K562 (cell line): ENCODE measurements around the gene CCSER2.

Source experiments
- CEBPB ChIP-seq: fragments of 450-650 bp; IDR thresholded peaks from 2 replicates; pipeline ENCODE4 v1.6.1; 2016; ENCODE audit warnings: missing genetic modification characterization, missing compliant biosample characterization
- FOXA1 ChIP-seq: fragments of 450-650 bp; IDR thresholded peaks from 2 replicates; pipeline ENCODE4 v1.6.1; 2016; ENCODE audit warnings: mild to moderate bottlenecking, borderline replicate concordance
- TF ChIP-seq, protein P1 (sequence below): fragments of 450-650 bp; IDR thresholded peaks from 2 replicates; pipeline ENCODE4 v1.6.1; 2016; ENCODE audit warnings: antibody characterized with exemption
- TF ChIP-seq, protein P2 (sequence below), 3 experiments: IDR thresholded peaks in 2 of 3; conservative IDR thresholded peaks in 1 of 3; 2 replicates each; pipeline ENCODE4 v1.5.1; 2011 to 2012; ENCODE audit warnings: low read length in 3 of 3, mild to moderate bottlenecking in 3 of 3, control low read depth in 2 of 3, improper control_type of control experiment in 1 of 3, inconsistent platforms in 1 of 3, low read depth in 1 of 3, mixed read lengths in 1 of 3, moderate library complexity in 1 of 3; ENCODE audit not compliant: insufficient read depth in 2 of 3

DNA sequence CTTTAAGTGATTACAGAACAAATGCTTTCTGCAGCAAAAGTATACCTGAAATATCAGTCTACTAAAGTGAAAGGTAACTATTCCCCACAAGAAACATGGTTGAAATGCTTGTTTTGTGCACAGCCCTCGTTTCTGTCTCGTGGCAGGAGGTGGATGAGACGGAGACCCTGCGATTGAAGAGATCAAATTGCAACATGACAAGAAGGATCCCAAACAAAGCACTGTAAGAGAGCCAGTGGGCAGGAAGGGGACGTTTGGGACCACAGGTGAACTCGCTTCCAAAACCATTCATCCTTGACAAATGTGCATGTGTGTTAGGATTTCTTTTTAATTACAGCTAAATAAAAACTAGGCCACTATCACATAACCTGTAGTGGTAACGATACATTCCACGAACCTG lies 192.6 kb downstream of the CCSER2 start:
- TF ChIP-seq FOXA1: no peak
- TF ChIP-seq, protein P1, sequence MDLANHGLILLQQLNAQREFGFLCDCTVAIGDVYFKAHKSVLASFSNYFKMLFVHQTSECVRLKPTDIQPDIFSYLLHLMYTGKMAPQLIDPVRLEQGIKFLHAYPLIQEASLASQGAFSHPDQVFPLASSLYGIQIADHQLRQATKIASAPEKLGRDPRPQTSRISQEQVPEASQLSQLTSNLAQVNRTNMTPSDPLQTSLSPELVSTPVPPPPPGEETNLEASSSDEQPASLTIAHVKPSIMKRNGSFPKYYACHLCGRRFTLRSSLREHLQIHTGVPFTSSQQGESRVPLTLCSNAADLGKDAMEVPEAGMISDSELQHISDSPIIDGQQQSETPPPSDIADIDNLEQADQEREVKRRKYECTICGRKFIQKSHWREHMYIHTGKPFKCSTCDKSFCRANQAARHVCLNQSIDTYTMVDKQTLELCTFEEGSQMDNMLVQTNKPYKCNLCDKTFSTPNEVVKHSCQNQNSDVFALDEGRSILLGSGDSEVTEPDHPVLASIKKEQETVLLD: no peak
- TF ChIP-seq CEBPB (tag): no peak
- TF ChIP-seq, protein P2, sequence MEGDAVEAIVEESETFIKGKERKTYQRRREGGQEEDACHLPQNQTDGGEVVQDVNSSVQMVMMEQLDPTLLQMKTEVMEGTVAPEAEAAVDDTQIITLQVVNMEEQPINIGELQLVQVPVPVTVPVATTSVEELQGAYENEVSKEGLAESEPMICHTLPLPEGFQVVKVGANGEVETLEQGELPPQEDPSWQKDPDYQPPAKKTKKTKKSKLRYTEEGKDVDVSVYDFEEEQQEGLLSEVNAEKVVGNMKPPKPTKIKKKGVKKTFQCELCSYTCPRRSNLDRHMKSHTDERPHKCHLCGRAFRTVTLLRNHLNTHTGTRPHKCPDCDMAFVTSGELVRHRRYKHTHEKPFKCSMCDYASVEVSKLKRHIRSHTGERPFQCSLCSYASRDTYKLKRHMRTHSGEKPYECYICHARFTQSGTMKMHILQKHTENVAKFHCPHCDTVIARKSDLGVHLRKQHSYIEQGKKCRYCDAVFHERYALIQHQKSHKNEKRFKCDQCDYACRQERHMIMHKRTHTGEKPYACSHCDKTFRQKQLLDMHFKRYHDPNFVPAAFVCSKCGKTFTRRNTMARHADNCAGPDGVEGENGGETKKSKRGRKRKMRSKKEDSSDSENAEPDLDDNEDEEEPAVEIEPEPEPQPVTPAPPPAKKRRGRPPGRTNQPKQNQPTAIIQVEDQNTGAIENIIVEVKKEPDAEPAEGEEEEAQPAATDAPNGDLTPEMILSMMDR (IDR thresholded peaks at IDR 0.05 in 2 of 3, conservative IDR thresholded peaks at IDR 0.05 in 1 of 3; ENCODE audit: insufficient read depth in 2 of 3, low read depth in 1 of 3, low read length in 3 of 3): no peak
